Panc1 (cell line): ENCODE results near the gene NUB1.

Source experiments
- POLR2AphosphoS5 ChIP-seq: IDR thresholded peaks from 2 replicates; pipeline ENCODE4 v1.6.1; 2012; ENCODE audit warnings: mild to moderate bottlenecking, low read depth, low read length, moderate library complexity
- SIN3A ChIP-seq: IDR thresholded peaks from 2 replicates; pipeline ENCODE4 v1.6.1; 2012; ENCODE audit warnings: low read depth, mild to moderate bottlenecking, low read length, moderate library complexity, borderline replicate concordance; ENCODE audit not compliant: insufficient read depth
- TCF7L2 ChIP-seq: IDR thresholded peaks from 2 replicates; pipeline ENCODE4 v1.6.1; 2011; ENCODE audit warnings: mild to moderate bottlenecking, low read depth, low read length, inconsistent platforms
- TF ChIP-seq, protein P1 (sequence below): fragments of 450-650 bp; IDR thresholded peaks from 2 replicates; pipeline ENCODE4 v1.5.1; 2017; ENCODE audit warnings: mild to moderate bottlenecking
- TF ChIP-seq, protein P2 (sequence below), 2 experiments: IDR thresholded peaks; 2 replicates each; pipeline ENCODE4 v1.6.1; 2011 to 2012; ENCODE audit warnings: low read depth in 2 of 2, control low read depth in 1 of 2, low read length in 1 of 2, mild to moderate bottlenecking in 1 of 2, moderate library complexity in 1 of 2; ENCODE audit not compliant: insufficient read depth in 1 of 2

DNA sequence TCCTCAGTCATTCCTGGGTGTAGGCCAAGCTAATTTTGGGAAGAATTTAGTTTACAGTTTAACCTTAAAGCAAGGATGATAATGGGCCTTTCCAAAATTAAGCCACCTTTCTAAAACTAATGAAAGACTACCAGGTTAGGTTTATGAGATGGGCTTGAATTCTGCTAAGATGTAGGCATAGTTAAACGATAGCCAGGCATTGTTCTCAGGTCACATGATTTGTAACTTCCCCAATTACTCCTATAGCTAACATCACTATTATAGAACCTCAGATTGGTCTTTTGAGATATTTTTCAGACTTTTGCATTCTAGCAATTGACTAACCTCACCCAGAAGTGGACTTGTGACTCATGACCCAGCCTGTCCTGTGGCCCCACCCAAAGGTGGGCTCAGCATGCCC is 7.0 kb upstream of the NUB1 start:
- TF ChIP-seq, protein P1, sequence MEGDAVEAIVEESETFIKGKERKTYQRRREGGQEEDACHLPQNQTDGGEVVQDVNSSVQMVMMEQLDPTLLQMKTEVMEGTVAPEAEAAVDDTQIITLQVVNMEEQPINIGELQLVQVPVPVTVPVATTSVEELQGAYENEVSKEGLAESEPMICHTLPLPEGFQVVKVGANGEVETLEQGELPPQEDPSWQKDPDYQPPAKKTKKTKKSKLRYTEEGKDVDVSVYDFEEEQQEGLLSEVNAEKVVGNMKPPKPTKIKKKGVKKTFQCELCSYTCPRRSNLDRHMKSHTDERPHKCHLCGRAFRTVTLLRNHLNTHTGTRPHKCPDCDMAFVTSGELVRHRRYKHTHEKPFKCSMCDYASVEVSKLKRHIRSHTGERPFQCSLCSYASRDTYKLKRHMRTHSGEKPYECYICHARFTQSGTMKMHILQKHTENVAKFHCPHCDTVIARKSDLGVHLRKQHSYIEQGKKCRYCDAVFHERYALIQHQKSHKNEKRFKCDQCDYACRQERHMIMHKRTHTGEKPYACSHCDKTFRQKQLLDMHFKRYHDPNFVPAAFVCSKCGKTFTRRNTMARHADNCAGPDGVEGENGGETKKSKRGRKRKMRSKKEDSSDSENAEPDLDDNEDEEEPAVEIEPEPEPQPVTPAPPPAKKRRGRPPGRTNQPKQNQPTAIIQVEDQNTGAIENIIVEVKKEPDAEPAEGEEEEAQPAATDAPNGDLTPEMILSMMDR, result no peak
- TF ChIP-seq POLR2AphosphoS5, result no peak
- TF ChIP-seq, protein P2, sequence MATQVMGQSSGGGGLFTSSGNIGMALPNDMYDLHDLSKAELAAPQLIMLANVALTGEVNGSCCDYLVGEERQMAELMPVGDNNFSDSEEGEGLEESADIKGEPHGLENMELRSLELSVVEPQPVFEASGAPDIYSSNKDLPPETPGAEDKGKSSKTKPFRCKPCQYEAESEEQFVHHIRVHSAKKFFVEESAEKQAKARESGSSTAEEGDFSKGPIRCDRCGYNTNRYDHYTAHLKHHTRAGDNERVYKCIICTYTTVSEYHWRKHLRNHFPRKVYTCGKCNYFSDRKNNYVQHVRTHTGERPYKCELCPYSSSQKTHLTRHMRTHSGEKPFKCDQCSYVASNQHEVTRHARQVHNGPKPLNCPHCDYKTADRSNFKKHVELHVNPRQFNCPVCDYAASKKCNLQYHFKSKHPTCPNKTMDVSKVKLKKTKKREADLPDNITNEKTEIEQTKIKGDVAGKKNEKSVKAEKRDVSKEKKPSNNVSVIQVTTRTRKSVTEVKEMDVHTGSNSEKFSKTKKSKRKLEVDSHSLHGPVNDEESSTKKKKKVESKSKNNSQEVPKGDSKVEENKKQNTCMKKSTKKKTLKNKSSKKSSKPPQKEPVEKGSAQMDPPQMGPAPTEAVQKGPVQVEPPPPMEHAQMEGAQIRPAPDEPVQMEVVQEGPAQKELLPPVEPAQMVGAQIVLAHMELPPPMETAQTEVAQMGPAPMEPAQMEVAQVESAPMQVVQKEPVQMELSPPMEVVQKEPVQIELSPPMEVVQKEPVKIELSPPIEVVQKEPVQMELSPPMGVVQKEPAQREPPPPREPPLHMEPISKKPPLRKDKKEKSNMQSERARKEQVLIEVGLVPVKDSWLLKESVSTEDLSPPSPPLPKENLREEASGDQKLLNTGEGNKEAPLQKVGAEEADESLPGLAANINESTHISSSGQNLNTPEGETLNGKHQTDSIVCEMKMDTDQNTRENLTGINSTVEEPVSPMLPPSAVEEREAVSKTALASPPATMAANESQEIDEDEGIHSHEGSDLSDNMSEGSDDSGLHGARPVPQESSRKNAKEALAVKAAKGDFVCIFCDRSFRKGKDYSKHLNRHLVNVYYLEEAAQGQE (IDR thresholded peaks at IDR 0.05; ENCODE audit: insufficient read depth in 1 of 2, low read depth in 2 of 2, low read length in 1 of 2), result no peak
- TF ChIP-seq TCF7L2, result no peak
- no peak for TF ChIP-seq SIN3A
